ENCODE data around the gene EVPL. TPM values are rescaled to one million over a fixed set of nuclear protein-coding genes. Genes with fewer than 3 reads are reported as not detected.

The EVPL gene
- total and polyA plus RNA-seq, 2 of the 13 experiments (the other 11 are each of a cell fraction or from before 2014, with no cell fraction given): 2.1 to 8.2 TPM

DNA sequence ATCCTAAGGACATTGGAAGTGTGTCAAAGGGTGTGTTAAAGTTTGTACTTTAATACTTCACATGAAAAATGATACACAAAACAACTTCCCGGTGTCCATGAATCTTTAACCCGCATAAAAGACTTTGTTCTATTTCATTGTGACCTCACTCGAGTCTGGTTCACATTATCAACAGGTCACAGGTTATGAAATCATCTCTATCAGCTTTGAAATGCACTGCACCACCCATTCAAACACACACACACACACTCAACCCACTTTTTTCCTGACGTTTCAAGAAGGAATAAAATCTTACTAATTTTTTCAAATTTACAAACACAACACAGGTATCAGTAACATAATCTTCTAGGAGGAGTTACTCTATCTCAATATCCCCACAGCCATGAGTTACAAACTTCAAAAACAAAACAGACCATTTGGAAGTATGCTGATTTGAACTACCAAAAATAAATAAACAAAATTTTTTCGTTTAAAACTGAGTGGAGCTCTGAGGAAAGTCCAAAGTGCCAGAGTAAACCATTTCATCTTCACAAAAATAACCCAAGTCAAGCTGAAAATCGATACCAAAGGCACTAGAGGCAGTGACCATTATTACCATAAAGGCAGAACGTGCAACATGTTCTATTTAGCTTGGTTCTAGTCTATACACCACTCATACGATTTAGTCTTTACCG, 50.8 kb downstream of the EVPL start (continued):
- TF ChIP-seq CHD2 (IDR thresholded peaks at IDR 0.05; ENCODE audit: low read depth, low read length) (no peak), ZNF30 (CRISPR knock-in tag; IDR thresholded peaks at IDR 0.05) (no peak), RNF2 (conservative IDR thresholded peaks at IDR 0.05; ENCODE audit: low read depth) (no peak), HOXA9 (CRISPR knock-in tag; IDR thresholded peaks at IDR 0.05; ENCODE audit: borderline replicate concordance) (no peak), ZNF264 (CRISPR knock-in tag; IDR thresholded peaks at IDR 0.05) (no peak), ZSCAN20 (CRISPR knock-in tag; IDR thresholded peaks at IDR 0.05; ENCODE audit: borderline replicate concordance) (0 out of 2 replicates have a peak, but pooled peaks have one; percentile 53), ZNF788 (CRISPR knock-in tag; IDR thresholded peaks at IDR 0.05; ENCODE audit: borderline replicate concordance) (no peak), ZNF431 (CRISPR knock-in tag; IDR thresholded peaks at IDR 0.05; ENCODE audit: borderline replicate concordance, low read depth) (no peak), ZNF225 (CRISPR knock-in tag; IDR thresholded peaks at IDR 0.05) (no peak), TBX3 (IDR thresholded peaks at IDR 0.05; ENCODE audit: borderline replicate concordance) (no peak), ZEB1 (IDR thresholded peaks at IDR 0.05; ENCODE audit: insufficient replicate concordance, low read depth) (no peak), ZNF354B (CRISPR knock-in tag; IDR thresholded peaks at IDR 0.05) (no peak), ZIK1 (CRISPR knock-in tag; IDR thresholded peaks at IDR 0.05; ENCODE audit: borderline replicate concordance, low read depth) (no peak), ELF1 (CRISPR knock-in tag; IDR thresholded peaks at IDR 0.05) (no peak), KDM5A (IDR thresholded peaks at IDR 0.05; ENCODE audit: borderline replicate concordance, low read length) (peak; percentile 53; the same call in 1 of the 2 replicates), NR1H2 (CRISPR knock-in tag; IDR thresholded peaks at IDR 0.05; ENCODE audit: borderline replicate concordance, low read depth) (no peak), ESRRA (CRISPR knock-in tag; IDR thresholded peaks at IDR 0.05; ENCODE audit: low read depth) (0 out of 2 replicates have a peak, but pooled peaks have one; percentile 19), PHF5A (CRISPR knock-in tag; IDR thresholded peaks at IDR 0.05; ENCODE audit: low read depth, unreplicated experiment) (peak; percentile 72), MXI1 (IDR thresholded peaks at IDR 0.05; ENCODE audit: borderline replicate concordance, low read depth, low read length) (peak; percentile 20; the same call in 1 of the 3 replicates), ZFP41 (CRISPR knock-in tag; IDR thresholded peaks at IDR 0.05; ENCODE audit: borderline replicate concordance) (no peak), KLF13 (CRISPR knock-in tag; IDR thresholded peaks at IDR 0.05) (no peak)
- TF ChIP-seq, protein P1, sequence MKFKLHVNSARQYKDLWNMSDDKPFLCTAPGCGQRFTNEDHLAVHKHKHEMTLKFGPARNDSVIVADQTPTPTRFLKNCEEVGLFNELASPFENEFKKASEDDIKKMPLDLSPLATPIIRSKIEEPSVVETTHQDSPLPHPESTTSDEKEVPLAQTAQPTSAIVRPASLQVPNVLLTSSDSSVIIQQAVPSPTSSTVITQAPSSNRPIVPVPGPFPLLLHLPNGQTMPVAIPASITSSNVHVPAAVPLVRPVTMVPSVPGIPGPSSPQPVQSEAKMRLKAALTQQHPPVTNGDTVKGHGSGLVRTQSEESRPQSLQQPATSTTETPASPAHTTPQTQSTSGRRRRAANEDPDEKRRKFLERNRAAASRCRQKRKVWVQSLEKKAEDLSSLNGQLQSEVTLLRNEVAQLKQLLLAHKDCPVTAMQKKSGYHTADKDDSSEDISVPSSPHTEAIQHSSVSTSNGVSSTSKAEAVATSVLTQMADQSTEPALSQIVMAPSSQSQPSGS (CRISPR knock-in tag; IDR thresholded peaks at IDR 0.05): peak; percentile 74; the same call in 1 of the 2 replicates
- TF ChIP-seq, protein P2, sequence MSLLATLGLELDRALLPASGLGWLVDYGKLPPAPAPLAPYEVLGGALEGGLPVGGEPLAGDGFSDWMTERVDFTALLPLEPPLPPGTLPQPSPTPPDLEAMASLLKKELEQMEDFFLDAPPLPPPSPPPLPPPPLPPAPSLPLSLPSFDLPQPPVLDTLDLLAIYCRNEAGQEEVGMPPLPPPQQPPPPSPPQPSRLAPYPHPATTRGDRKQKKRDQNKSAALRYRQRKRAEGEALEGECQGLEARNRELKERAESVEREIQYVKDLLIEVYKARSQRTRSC (CRISPR knock-in tag; IDR thresholded peaks at IDR 0.05; ENCODE audit: low read depth): no peak
- TF ChIP-seq, protein P3, sequence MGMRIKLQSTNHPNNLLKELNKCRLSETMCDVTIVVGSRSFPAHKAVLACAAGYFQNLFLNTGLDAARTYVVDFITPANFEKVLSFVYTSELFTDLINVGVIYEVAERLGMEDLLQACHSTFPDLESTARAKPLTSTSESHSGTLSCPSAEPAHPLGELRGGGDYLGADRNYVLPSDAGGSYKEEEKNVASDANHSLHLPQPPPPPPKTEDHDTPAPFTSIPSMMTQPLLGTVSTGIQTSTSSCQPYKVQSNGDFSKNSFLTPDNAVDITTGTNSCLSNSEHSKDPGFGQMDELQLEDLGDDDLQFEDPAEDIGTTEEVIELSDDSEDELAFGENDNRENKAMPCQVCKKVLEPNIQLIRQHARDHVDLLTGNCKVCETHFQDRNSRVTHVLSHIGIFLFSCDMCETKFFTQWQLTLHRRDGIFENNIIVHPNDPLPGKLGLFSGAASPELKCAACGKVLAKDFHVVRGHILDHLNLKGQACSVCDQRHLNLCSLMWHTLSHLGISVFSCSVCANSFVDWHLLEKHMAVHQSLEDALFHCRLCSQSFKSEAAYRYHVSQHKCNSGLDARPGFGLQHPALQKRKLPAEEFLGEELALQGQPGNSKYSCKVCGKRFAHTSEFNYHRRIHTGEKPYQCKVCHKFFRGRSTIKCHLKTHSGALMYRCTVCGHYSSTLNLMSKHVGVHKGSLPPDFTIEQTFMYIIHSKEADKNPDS (CRISPR knock-in tag; IDR thresholded peaks at IDR 0.05): no peak
- TF ChIP-seq, protein P4, sequence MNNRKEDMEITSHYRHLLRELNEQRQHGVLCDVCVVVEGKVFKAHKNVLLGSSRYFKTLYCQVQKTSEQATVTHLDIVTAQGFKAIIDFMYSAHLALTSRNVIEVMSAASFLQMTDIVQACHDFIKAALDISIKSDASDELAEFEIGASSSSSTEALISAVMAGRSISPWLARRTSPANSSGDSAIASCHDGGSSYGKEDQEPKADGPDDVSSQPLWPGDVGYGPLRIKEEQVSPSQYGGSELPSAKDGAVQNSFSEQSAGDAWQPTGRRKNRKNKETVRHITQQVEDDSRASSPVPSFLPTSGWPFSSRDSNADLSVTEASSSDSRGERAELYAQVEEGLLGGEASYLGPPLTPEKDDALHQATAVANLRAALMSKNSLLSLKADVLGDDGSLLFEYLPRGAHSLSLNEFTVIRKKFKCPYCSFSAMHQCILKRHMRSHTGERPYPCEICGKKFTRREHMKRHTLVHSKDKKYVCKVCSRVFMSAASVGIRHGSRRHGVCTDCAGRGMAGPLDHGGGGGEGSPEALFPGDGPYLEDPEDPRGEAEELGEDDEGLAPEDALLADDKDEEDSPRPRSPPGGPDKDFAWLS (CRISPR knock-in tag; IDR thresholded peaks at IDR 0.05; ENCODE audit: borderline replicate concordance): no peak

All from HepG2 (cell line).